Ishikawa (cell line): ENCODE results near the gene ZFAND5.

Source experiments
- CEBPB ChIP-seq: IDR thresholded peaks from 2 replicates; pipeline ENCODE4 v1.6.1; 2012
- CREB1 ChIP-seq: IDR thresholded peaks from 2 replicates; pipeline ENCODE4 v1.6.1; 2012; ENCODE audit warnings: low read depth
- EGR1 ChIP-seq: IDR thresholded peaks from 2 replicates; pipeline ENCODE4 v1.6.1; 2012
- EP300 ChIP-seq: IDR thresholded peaks from 2 replicates; pipeline ENCODE4 v1.6.1; 2012; ENCODE audit warnings: borderline replicate concordance
- FOXM1 ChIP-seq: IDR thresholded peaks from 2 replicates; pipeline ENCODE4 v1.6.1; 2012; ENCODE audit warnings: low read depth, borderline replicate concordance
- MAX ChIP-seq: IDR thresholded peaks from 2 replicates; pipeline ENCODE4 v1.6.1; 2012
- NFIC ChIP-seq: IDR thresholded peaks from 2 replicates; pipeline ENCODE4 v1.6.1; 2012
- RAD21 ChIP-seq: IDR thresholded peaks from 2 replicates; pipeline ENCODE4 v1.6.1; 2012; ENCODE audit warnings: low read depth
- REST ChIP-seq: IDR thresholded peaks from 2 replicates; pipeline ENCODE4 v1.6.1; 2012; ENCODE audit warnings: low read depth, mild to moderate bottlenecking
- TAF1 ChIP-seq: IDR thresholded peaks from 2 replicates; pipeline ENCODE4 v1.6.1; 2012; ENCODE audit warnings: low read depth, mild to moderate bottlenecking
- TCF12 ChIP-seq: IDR thresholded peaks from 2 replicates; pipeline ENCODE4 v1.6.1; 2012; ENCODE audit warnings: low read depth
- TEAD4 ChIP-seq: IDR thresholded peaks from 2 replicates; pipeline ENCODE4 v1.6.1; 2012
- USF1 ChIP-seq: IDR thresholded peaks from 2 replicates; pipeline ENCODE4 v1.6.1; 2012
- YY1 ChIP-seq: IDR thresholded peaks from 2 replicates; pipeline ENCODE4 v1.6.1; 2012; ENCODE audit warnings: low read depth
- ZBTB7A ChIP-seq: IDR thresholded peaks from 2 replicates; pipeline ENCODE4 v1.6.1; 2012; ENCODE audit warnings: low read depth

Gene ZFAND5

GRCh38 chr9:72364679-72365524, at the start of gene ZFAND5:
Gene ZFAND5, minus strand, starts transcription at chr9:72365208. Its CDS starts 4,430 bp downstream, at chr9:72360778.
- peak; percentile 47; the same call in 1 of the 2 replicates for TF ChIP-seq MAX
- TF ChIP-seq TCF12 = 0 out of 2 replicates have a peak, but pooled peaks have one; percentile 13
- no peak for TF ChIP-seq EP300
- 0 out of 2 replicates have a peak, but pooled peaks have one; percentile 13 for TF ChIP-seq NFIC
- no peak for TF ChIP-seq CEBPB
- no peak for TF ChIP-seq FOXM1
- TF ChIP-seq REST = no peak
- peak; percentile 98 for TF ChIP-seq TAF1
- TF ChIP-seq TEAD4 = no peak
- TF ChIP-seq USF1 = no peak
- no peak for TF ChIP-seq ZBTB7A

- no peak for TF ChIP-seq CEBPB
- TF ChIP-seq CREB1 = no peak
- no peak for TF ChIP-seq ZBTB7A
- TF ChIP-seq TAF1 = no peak
- TF ChIP-seq NFIC = no peak
- TF ChIP-seq YY1 = no peak
- TF ChIP-seq FOXM1 = no peak
- TF ChIP-seq REST = no peak
- TF ChIP-seq USF1 = no peak
These were observed 47.6 kb upstream of the ZFAND5 start for GRCh38 chr9:72412483-72413040.

GRCh38 chr9:72410214-72410613, 45.2 kb upstream of the ZFAND5 start:
- no peak for TF ChIP-seq NFIC
- TF ChIP-seq EP300 = no peak
- no peak for TF ChIP-seq TEAD4
- no peak for TF ChIP-seq CEBPB
- no peak for TF ChIP-seq TCF12
- TF ChIP-seq EGR1 = no peak
- no peak for TF ChIP-seq REST
- TF ChIP-seq TAF1 = no peak
- TF ChIP-seq USF1 = no peak
- no peak for TF ChIP-seq FOXM1
- TF ChIP-seq ZBTB7A = no peak
- TF ChIP-seq CREB1 = no peak
- no peak for TF ChIP-seq YY1
- TF ChIP-seq RAD21 = no peak
- no peak for TF ChIP-seq MAX

GRCh38 chr9:72407114-72407513, 42.1 kb upstream of the ZFAND5 start:
- TF ChIP-seq EGR1 (no peak), YY1 (no peak), TCF12 (no peak), MAX (no peak)
